ENCODE results near the gene FAM227A.

Gene FAM227A

DNA sequence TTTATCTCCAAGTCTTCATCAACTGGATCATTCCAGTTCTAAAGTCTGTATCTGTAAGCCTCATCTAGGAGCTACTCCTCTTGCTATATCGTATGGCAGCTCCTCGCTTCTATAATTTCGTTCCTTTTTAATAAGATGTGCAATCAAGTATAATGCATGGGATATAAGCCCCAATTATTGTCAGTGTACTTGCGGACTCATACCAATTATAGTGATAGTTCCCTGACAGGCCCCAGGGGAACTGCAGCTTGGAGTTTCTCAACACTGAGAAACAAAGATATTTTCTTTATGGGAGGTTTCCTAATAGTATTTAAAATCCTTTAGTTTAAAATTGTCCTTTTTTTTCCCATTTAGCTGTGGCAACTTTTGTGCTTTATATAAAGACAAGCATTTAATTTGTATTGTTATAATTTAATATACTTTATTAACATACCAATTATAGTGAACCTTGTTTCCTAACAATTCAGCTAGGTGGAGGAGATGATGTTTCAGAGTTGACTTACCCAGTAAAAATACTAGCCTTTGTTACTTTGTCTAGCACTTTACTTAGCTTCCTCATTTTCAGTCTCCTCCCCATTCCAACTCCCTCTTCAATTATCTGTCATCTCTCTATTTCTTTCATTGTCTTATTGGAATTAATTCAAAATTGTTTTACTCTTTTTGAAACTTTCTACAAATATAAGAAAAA is 124.8 kb downstream of the FAM227A start:
- DNase-seq: no peak
